Naive thymus-derived CD8-positive, alpha-beta T cell (primary cell): ENCODE measurements around the gene DHX32. TPM values are rescaled to one million over a fixed set of nuclear protein-coding genes. Genes with fewer than 3 reads are reported as not detected.
"Not testable (repeated sequence)": the region's sequence is repeated elsewhere in the genome, so short reads cannot be mapped to it uniquely, and the experiment has no call there.

Source experiments
- ATAC-seq, 2 donors: fragments of 150-1000 bp; cut with Tn5 transposase in 1 of 2; sonication (Bioruptor Pico), chemical (Tn5 transposase) in 1 of 2; 1 replicate in 1 of 2; 2 replicates in 1 of 2; pipeline ENCODE4 v1.10.0; 2021; ENCODE audit warnings: mild to moderate bottlenecking in 2 of 2, moderate library complexity in 2 of 2
- POLR2A ChIA-PET: fragments of 350-600 bp; sonication (Branson Sonifier 250); formaldehyde crosslinking; loops from one replicate; lab custom pipeline; 2021; ENCODE audit warnings: antibody characterized with exemption; lab: Charles Lee
- DNase-seq, 10 donors: peaks; one replicate each; pipeline versions ENCODE4 v3.0.0 to v3.0.0-alpha.2; 2020 to 2022
- H3K27ac Mint-ChIP-seq, 10 donors: one replicate each; pipeline ENCODE4 v1.8.0; 2020 to 2022; ENCODE audit warnings: mild to moderate bottlenecking in 10 of 10, mixed read lengths in 10 of 10, moderate library complexity in 4 of 10, inconsistent platforms in 1 of 10
- H3K27me3 Mint-ChIP-seq, 5 donors: one replicate each; pipeline ENCODE4 v1.8.0; 2021 to 2022; ENCODE audit warnings: mixed read lengths in 5 of 5
- H3K36me3 Mint-ChIP-seq, 3 donors: one replicate each; pipeline ENCODE4 v1.8.0; 2020 to 2022; ENCODE audit warnings: mixed read lengths in 3 of 3, mild to moderate bottlenecking in 2 of 3, inconsistent platforms in 1 of 3
- H3K4me1 Mint-ChIP-seq, 4 donors: one replicate each; pipeline ENCODE4 v1.8.0; 2021 to 2022; ENCODE audit warnings: mixed read lengths in 4 of 4
- H3K4me3 Mint-ChIP-seq, 10 donors: one replicate each; pipeline ENCODE4 v1.8.0; 2020 to 2022; ENCODE audit warnings: mild to moderate bottlenecking in 10 of 10, mixed read lengths in 10 of 10, moderate library complexity in 6 of 10, inconsistent platforms in 1 of 10
- H3K9me3 Mint-ChIP-seq, 9 donors: one replicate each; pipeline ENCODE4 v1.8.0; 2020 to 2022; ENCODE audit warnings: mixed read lengths in 9 of 9, mild to moderate bottlenecking in 3 of 9, inconsistent platforms in 1 of 9, moderate library complexity in 1 of 9
- polyA plus RNA-seq, 3 donors: library from polyadenylated mRNA; unstranded; fragments of 300-500 nt; fragmentation: Illumina TruSeq; gene quantifications; one replicate each; pipeline ENCODE4 v1.2.3, GENCODE V29; 2021
- total RNA-seq, 8 experiments: library from RNA in 2 of 8; stranded (reverse) in 2 of 8; gene quantifications; one replicate each; pipeline ENCODE4 v1.2.3 and lab custom pipeline; 2021 to 2026

Gene DHX32, protein sequence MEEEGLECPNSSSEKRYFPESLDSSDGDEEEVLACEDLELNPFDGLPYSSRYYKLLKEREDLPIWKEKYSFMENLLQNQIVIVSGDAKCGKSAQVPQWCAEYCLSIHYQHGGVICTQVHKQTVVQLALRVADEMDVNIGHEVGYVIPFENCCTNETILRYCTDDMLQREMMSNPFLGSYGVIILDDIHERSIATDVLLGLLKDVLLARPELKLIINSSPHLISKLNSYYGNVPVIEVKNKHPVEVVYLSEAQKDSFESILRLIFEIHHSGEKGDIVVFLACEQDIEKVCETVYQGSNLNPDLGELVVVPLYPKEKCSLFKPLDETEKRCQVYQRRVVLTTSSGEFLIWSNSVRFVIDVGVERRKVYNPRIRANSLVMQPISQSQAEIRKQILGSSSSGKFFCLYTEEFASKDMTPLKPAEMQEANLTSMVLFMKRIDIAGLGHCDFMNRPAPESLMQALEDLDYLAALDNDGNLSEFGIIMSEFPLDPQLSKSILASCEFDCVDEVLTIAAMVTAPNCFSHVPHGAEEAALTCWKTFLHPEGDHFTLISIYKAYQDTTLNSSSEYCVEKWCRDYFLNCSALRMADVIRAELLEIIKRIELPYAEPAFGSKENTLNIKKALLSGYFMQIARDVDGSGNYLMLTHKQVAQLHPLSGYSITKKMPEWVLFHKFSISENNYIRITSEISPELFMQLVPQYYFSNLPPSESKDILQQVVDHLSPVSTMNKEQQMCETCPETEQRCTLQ
- total RNA-seq, result 10 to 100 TPM; 17.3 to 19.1 TPM
- 10 to 100 TPM; 11.5 to 17.3 (median 14.2) TPM for polyA plus RNA-seq
- 10.3 to 33.6 (median 22.7) reads per million in 6 experiments for total RNA-seq (lab: John Stamatoyannopoulos, UW)

DNA sequence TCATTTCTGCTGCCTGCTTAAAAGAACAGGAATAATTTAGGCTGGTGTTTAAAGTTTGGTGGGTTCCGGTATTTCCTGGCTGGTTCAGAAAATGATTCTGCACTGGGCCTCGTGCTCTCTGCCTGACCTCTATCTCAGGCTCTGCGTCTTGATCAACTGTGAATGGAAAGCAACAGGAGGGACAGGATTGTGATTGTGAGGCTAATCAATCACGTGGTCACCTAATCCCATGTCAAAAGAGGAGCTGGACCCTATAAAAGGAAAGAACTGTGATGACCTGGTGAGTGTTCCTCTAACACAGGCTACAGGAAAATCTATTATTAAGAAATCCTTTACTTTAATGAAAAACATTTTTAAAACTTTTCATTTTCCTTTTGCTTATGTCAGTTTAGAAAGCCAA lies at the start of gene DHX32:
Gene DHX32, minus strand, starts transcription at position 101 of the 400 bp plus-strand sequence. CDS start 468 bp downstream, outside the sequence.
- no peak for ATAC-seq
- DNase-seq, result no peak
- POLR2A ChIA-PET, result no interaction called here
- no peak within 1 kb of the TSS for H3K4me3 Mint-ChIP-seq
- H3K27ac Mint-ChIP-seq, result no peak within 1 kb of the TSS
- H3K4me1 Mint-ChIP-seq, result peaks cover 0 to 7% (median 0%) of the 10 kb centered on the region in 4 donors
- H3K27me3 Mint-ChIP-seq, result no peaks in the 10 kb centered on the region
- peaks cover 12 to 47% (median 33%) of the 10 kb centered on the region in 3 donors for H3K36me3 Mint-ChIP-seq
- H3K9me3 Mint-ChIP-seq, result peaks cover 0 to 20% (median 1%) of the 10 kb centered on the region in 9 donors

DNA sequence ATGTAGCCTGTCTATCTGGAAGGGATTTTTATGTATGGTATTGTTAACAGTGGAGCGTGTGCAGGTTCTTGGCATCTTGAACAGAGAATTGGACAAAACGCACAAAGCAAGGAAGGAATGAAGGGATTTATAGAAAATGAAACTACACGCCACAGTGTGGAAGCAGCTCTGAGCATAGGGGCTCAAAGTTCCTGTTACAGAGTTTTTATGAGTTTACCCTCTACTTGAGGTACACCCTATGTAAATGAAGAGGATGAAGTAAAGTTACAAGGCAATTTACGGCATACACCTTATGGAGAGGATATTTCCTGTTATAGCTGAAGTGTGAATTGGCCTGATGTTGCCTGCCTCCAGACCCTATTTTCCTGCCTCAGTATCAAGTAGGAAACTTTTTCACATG lies 48.5 kb upstream of the DHX32 start:
- Mint-ChIP-seq H3K4me1 (no peaks in the 10 kb centered on the region), H3K9me3 (peaks cover 0 to 17% (median 2%) of the 10 kb centered on the region in 9 donors), H3K27ac (no peak overlapping the region), H3K4me3 (no peak overlapping the region), H3K36me3 (no peaks in the 10 kb centered on the region), H3K27me3 (peaks cover 13 to 27% (median 21%) of the 10 kb centered on the region in 5 donors)
- DNase-seq (no peak), ATAC-seq (no peak)
- POLR2A ChIA-PET, result no interaction called here

DNA sequence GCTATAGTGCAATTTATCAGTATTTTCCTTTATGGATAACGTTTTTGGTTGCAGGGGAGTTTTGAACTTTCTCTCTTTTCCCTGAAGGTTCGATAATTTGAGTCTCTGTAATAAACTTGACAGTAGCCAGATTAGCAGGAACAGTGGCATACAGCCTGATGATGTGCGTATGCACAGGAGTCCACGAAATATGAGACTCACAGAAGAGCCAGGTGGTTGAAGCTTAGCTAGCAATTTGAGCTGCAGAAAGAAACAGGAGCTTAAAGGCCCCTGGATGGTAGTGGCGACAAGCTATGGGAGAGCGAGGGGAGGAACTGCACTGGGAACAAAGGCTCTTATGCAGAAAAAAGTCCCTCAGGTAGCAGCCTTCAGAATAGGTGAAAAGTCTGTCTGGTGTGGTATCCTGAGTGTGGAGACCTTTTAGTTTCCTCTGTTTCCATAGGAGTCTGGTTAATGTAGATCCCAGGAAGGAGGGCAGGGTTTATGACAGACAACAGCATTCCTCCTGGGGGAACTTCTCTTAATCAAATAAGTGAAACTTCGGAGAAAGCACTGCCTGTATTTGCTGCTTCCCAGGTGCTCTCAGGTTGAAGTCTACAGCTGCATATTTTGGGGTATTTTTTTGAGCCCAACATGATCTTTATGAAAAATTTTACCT lies 48.0 kb upstream of the DHX32 start:
- no peak for ATAC-seq
- Mint-ChIP-seq H3K36me3 (no peaks in the 10 kb centered on the region), H3K4me3 (no peak overlapping the region), H3K27me3 (peaks cover 10 to 22% (median 18%) of the 10 kb centered on the region in 5 donors), H3K4me1 (no peaks in the 10 kb centered on the region), H3K27ac (peak overlapping the region in 1 of 10 donors; percentile 30), H3K9me3 (peaks cover 0 to 17% (median 2%) of the 10 kb centered on the region in 9 donors)
- no peak for DNase-seq
- POLR2A ChIA-PET, result no interaction called here

DNA sequence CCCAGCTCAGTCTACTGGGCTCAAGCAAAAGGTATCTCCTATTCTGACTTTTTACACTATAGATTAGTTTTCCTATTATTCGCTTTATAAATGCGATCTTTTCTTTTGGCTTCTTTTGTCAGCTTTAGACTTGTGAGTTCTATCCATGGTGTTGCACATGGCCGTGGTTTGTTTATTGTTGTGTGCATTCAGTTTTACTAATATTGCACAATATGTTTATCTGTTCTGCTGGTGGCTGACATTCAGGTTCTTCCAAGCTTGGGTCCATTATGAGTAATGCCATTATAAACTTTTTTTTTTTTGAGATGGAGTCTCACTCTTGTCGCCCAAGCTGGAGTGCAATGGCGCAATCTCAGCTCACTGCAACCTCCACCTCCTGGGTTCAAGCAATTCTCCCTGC lies 46.2 kb upstream of the DHX32 start:
- H3K36me3 Mint-ChIP-seq, H3K4me3 Mint-ChIP-seq, H3K27ac Mint-ChIP-seq, POLR2A ChIA-PET, H3K27me3 Mint-ChIP-seq, ATAC-seq, DNase-seq, H3K4me1 Mint-ChIP-seq: not testable (repeated sequence)
- peaks cover 0 to 11% (median 0%) of the 10 kb centered on the region in 9 donors for H3K9me3 Mint-ChIP-seq

DNA sequence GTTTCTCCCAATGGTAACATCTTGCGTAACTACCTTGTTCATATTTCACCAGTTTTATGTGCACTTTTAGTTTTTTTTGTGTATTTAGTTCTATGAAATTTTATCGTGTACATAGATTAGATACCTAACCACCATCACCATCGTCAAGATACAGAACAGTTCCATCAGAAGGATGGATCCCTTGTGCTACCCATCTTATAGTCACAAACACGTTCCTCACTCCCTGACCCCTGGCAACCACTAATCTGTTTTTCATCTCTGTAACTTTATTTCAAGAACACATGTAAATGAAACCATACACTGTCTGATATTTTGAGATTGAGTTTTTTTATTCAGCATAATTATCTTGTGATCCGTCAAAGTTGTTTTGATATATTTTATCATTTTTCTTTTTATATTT lies 45.2 kb upstream of the DHX32 start:
- POLR2A ChIA-PET, result no interaction called here
- H3K9me3 Mint-ChIP-seq, result peaks cover 0 to 3% (median 0%) of the 10 kb centered on the region in 9 donors
- no peak for ATAC-seq

DNA sequence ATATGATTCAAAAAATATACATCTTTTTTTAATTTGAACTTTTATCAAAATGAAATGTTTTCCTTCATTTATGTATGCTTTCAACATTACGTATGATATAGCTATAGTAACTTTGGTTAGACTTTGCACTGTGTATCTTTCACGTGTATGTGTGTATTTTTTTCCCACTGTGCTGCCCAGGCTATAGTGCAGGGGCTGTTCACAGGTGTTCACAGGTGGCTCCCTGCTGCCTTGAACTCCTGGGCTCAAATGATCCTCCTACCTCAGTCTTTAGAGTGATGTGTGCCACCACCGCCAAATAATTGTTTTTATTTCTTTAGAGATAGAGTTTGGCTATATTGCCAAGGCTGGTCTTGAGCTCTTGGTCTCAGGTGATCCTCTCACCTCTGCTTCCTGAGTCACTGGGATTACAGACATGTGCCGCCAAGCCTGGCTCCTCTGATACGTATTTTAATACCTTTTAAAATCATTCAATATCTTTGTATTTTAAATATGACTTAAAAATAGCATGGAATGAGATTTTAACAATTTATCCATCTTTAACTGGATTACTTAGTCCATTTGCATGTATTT lies 44.3 kb upstream of the DHX32 start:
- ATAC-seq (no peak), DNase-seq (no peak)
- Mint-ChIP-seq H3K4me3 (no peak overlapping the region), H3K36me3 (no peaks in the 10 kb centered on the region), H3K27me3 (peaks cover 0 to 3% (median 0%) of the 10 kb centered on the region in 5 donors), H3K9me3 (no peaks in the 10 kb centered on the region), H3K27ac (no peak overlapping the region), H3K4me1 (peaks cover 0 to 2% (median 0%) of the 10 kb centered on the region in 4 donors)
- POLR2A ChIA-PET, result no interaction called here

More for the DNA sequence above, 45.2 kb upstream of the DHX32 start:
- Mint-ChIP-seq H3K27me3 (peaks cover 0 to 3% (median under 1%) of the 10 kb centered on the region in 5 donors), H3K4me1 (peaks cover 0 to 2% (median 0%) of the 10 kb centered on the region in 4 donors), H3K27ac (no peak overlapping the region), H3K36me3 (no peaks in the 10 kb centered on the region), H3K4me3 (no peak overlapping the region)
- no peak for DNase-seq

DNA sequence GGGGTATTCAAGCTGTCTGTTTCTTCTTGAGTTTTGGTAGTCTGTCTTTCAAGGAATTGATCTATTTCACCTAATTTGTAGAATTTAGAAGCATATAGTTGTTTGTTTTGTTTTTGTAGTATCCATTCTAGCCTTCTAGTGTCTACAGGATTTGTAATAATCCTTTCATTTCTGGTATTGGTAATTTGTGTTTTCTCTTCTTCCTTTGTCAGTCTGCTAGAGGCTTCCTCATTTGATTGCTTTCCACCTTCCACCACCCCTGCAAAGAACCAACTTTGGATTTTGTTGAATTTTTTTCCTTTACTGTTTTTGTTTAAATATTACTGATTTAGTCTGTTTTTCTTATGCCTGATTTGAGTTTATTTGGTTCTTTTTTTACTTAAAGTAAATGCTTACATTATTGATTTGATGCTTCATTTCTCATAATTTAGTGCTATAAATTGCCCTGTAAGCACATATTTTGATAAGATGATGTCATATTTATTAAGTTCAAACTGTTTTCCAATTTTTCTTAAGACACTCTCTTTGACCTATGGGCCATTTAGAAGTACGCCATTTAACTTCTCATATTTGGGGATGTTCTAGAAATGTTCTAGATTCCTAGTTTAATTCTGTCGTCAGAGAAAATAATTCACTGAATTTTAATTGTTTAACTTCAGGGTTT lies 40.7 kb upstream of the DHX32 start:
- DNase-seq, H3K27ac Mint-ChIP-seq, H3K36me3 Mint-ChIP-seq, H3K27me3 Mint-ChIP-seq, ATAC-seq, H3K4me3 Mint-ChIP-seq, H3K9me3 Mint-ChIP-seq, H3K4me1 Mint-ChIP-seq, POLR2A ChIA-PET: not testable (repeated sequence)

DNA sequence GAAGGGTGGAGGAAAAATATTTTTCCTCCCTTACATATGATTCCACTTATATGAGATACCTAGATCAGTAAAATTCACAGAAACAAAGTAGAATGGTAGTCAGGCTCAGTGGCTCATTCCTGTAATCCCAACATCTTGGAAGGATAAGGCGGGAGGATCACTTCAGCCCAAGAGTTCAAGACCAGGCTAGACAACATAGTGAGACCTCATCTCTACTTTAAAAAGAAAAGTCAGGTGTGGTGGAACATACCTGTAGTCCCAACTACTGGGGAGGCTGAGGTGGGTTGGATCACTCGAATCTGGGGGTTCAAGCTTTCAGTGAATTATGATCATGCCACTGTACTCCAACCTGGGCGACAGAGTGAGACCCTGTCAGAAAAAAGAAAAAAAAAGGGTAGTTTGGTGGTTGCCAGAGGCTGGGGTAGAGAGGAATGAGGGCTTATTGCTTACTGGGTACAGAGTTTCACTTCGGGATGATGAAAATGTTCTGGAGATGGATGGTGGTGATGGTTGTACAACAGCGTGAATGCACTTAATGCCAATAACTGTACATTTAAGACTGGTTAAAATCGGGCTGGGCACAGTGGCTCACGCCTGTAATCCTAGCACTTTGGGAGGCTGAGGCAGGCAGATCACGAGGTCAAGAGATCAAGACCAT lies 36.7 kb upstream of the DHX32 start:
- H3K27ac Mint-ChIP-seq, DNase-seq, H3K9me3 Mint-ChIP-seq, H3K4me3 Mint-ChIP-seq, POLR2A ChIA-PET, ATAC-seq, H3K27me3 Mint-ChIP-seq, H3K4me1 Mint-ChIP-seq, H3K36me3 Mint-ChIP-seq: not testable (repeated sequence)

DNA sequence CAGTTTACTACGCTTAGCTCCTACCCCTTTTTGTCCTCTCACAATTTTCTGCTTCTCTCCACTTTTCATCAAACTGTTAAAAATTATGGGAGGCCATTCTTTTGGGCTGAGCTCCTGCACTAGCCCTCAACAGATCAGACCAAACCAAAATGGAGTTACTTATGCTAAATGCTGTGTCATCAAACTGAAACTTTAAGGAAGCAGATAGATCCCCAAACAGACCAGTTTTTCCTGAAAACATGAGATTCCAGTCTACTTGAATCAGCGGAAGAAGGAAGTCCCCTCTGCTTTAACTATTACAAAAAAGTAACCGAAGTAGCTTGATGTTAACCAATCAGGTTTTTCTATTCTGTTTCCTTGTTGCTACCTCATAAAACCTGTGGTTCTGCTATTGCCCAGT lies 35.9 kb upstream of the DHX32 start:
- Mint-ChIP-seq H3K4me3 (no peak overlapping the region), H3K9me3 (peaks cover 0 to 7% (median 0%) of the 10 kb centered on the region in 9 donors), H3K27me3 (peaks cover 0 to 8% (median 1%) of the 10 kb centered on the region in 5 donors), H3K4me1 (peaks cover 0 to 2% (median 0%) of the 10 kb centered on the region in 4 donors), H3K36me3 (no peaks in the 10 kb centered on the region), H3K27ac (no peak overlapping the region)
- DNase-seq (no peak), ATAC-seq (no peak)
- POLR2A ChIA-PET, result no interaction called here

DNA sequence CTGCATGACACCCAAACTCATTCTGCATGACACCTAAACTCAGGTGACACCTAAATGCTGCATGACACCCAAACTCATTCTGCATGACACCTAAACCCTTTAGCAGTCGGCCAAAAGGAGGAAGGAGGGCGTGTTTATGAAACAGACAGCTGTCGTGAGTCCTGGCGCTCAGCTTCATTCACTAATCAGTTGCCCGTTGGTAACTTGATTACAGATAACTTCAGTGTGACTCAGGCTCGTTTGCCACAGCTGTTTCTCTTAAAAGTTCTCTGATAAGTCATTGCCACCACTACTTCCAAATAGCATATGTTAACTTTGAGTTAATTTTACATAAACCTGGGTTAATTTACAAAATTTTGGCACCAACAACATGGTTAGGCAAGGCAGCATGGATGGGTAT lies 32.2 kb upstream of the DHX32 start:
- H3K27ac Mint-ChIP-seq, H3K9me3 Mint-ChIP-seq, H3K4me3 Mint-ChIP-seq, ATAC-seq, POLR2A ChIA-PET, DNase-seq, H3K36me3 Mint-ChIP-seq, H3K27me3 Mint-ChIP-seq, H3K4me1 Mint-ChIP-seq: not testable (repeated sequence)

DNA sequence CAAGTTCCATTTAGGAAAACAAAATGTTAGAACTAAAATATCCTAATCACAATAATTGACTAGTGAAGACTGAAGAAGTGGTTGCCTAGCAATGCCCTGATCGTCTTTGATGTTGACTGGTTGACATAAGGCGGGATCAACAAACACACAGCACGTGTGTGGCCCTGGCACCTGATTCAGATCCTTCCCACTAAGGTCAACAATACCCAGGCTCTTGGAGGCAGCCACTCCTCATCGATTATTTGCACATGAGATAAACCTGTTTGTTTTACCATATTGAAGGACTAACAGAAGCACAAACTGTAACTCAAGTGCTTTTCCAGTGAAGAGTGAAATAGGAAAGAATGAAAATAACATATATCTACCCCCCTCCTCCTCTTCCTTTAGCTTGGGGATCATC lies 30.9 kb upstream of the DHX32 start:
- H3K4me1 Mint-ChIP-seq, result no peaks in the 10 kb centered on the region
- no peak for DNase-seq
- H3K27me3 Mint-ChIP-seq, result peaks cover 3 to 5% (median 4%) of the 10 kb centered on the region in 5 donors
- no peaks in the 10 kb centered on the region for H3K9me3 Mint-ChIP-seq
- H3K36me3 Mint-ChIP-seq, result no peaks in the 10 kb centered on the region
- no peak overlapping the region for H3K27ac Mint-ChIP-seq
- H3K4me3 Mint-ChIP-seq, result no peak overlapping the region
- POLR2A ChIA-PET, result no interaction called here
- no peak for ATAC-seq

DNA sequence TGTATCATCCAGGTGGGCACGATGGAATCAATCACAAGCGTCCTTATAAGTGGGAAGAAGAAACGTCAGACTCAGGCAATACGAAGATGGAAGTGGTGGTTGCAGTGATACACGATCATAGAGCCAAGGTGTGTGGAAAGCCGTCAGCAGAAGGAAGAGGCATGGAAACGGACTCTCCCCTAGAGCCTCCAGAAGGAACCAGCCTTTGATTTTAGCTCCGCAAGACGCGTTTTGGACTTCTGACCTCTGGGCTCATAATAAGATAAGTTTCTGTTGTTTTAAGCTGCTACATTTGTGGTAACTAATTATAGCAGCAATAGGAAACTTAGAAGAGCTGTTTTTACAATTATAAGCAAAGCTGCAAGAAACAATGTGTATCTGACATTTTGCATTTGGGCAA lies 30.1 kb upstream of the DHX32 start:
- Mint-ChIP-seq H3K4me3 (no peak overlapping the region), H3K27me3 (peaks cover 0 to 7% (median 3%) of the 10 kb centered on the region in 5 donors), H3K9me3 (no peaks in the 10 kb centered on the region), H3K4me1 (no peaks in the 10 kb centered on the region), H3K27ac (no peak overlapping the region), H3K36me3 (no peaks in the 10 kb centered on the region)
- POLR2A ChIA-PET, result no interaction called here
- no peak for ATAC-seq
- DNase-seq, result no peak
